AG04449 (cell line): ENCODE data around the gene ASF1A.

Experiments
- CTCF ChIA-PET: fragments of 350-600 bp; formaldehyde crosslinking; extraction: SDS; loops from one replicate; lab custom pipeline; 2021; ENCODE audit warnings: antibody characterized with exemption; lab: Yijun Ruan, JAX
- POLR2A ChIA-PET: fragments of 400-600, 350-600 bp; formaldehyde crosslinking; extraction: SDS; loops from one replicate; lab custom pipeline; 2020; ENCODE audit warnings: antibody characterized with exemption, inconsistent platforms; lab: Yijun Ruan, JAX
- DNase-seq: peaks from one replicate; pipeline ENCODE4 v3.0.0-alpha.2; 2010; ENCODE audit warnings: low read depth, low spot score
- H3K4me3 ChIP-seq: 2 replicates; pipeline ENCODE4 v1.5.1; 2011; ENCODE audit warnings: low read depth, mild to moderate bottlenecking, control low read depth, low read length
- TF ChIP-seq, protein P1 (sequence below): IDR thresholded peaks from one replicate; pipeline ENCODE4 v1.5.1; 2011; ENCODE audit warnings: mild to moderate bottlenecking, moderate library complexity, low read length, control low read depth, inconsistent platforms; ENCODE audit not compliant: insufficient read depth; ENCODE audit errors: missing control alignments

Gene ASF1A

DNA sequence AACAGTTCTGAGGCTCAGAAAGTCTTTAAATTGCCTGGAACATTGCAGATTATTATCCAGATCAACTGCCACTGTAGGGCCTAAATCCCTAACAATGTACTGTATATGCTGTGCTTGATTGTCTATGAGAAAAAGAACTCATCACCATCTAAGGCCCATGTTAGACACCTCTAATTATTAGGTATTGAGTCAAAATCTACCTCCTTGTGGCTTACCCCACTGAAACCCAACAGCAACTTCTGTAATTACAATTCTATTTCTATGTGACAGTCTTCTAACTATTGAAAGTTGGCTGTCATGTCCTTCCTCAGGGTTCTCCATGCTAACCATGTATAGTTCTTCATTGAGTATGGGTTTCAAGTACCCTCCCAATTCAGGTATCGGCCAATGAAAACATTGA, 27.1 kb downstream of the ASF1A start:
- H3K4me3 ChIP-seq: no peak overlapping the region
- ChIA-PET CTCF (interaction anchor here (1.5 kb wide), 1 partner anchor 8 kb away, joined by 5 read pairs; no protein-coding TSS in a partner anchor), POLR2A (no interaction called here)
- DNase-seq: no peak
- TF ChIP-seq, protein P1, sequence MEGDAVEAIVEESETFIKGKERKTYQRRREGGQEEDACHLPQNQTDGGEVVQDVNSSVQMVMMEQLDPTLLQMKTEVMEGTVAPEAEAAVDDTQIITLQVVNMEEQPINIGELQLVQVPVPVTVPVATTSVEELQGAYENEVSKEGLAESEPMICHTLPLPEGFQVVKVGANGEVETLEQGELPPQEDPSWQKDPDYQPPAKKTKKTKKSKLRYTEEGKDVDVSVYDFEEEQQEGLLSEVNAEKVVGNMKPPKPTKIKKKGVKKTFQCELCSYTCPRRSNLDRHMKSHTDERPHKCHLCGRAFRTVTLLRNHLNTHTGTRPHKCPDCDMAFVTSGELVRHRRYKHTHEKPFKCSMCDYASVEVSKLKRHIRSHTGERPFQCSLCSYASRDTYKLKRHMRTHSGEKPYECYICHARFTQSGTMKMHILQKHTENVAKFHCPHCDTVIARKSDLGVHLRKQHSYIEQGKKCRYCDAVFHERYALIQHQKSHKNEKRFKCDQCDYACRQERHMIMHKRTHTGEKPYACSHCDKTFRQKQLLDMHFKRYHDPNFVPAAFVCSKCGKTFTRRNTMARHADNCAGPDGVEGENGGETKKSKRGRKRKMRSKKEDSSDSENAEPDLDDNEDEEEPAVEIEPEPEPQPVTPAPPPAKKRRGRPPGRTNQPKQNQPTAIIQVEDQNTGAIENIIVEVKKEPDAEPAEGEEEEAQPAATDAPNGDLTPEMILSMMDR: no peak

DNA sequence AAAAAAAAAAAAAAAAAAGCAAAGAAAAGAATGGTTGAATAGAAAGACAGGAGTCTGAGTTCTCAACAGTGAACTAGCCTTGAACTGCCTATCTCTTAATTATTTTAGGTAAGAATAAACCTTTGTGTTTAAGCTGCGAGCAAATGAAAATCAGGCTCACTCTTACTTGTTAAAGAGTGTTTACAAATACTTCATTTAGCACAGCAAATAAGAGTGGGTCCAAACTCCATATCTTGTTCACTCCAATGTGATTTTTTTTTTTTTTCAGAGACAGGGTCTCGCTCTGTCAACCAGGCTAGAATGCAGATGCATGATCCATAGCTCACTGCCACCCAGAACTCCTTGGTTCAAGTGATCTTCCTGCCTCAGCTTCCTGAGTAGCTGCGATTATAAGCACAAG, 29.1 kb downstream of the ASF1A start:
- TF ChIP-seq, protein P1: no peak
- ChIA-PET CTCF (no interaction called here), POLR2A (no interaction called here)
- no peak overlapping the region for H3K4me3 ChIP-seq
- no peak for DNase-seq

DNA sequence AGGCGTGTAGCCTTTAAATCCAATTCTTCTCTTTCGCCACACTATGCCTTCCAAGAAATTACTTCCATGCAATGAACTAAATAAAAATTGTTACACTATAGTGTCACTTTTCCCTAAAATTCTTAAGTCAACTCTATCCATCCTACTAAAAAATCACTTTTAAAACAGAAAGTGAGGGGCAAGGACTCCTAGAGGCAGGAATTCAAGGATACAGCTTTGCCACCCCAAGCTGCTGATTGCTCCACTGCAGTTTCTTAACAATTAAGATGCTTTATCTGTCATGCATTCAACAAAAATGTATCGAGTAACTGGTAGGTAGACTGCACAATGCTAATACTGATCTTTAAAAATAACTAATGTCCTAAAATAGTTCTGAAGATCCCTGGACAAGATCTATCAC, 36.7 kb downstream of the ASF1A start:
- TF ChIP-seq, protein P1: no peak
- ChIA-PET CTCF (no interaction called here), POLR2A (no interaction called here)
- no peak overlapping the region for H3K4me3 ChIP-seq
- DNase-seq: no peak

DNA sequence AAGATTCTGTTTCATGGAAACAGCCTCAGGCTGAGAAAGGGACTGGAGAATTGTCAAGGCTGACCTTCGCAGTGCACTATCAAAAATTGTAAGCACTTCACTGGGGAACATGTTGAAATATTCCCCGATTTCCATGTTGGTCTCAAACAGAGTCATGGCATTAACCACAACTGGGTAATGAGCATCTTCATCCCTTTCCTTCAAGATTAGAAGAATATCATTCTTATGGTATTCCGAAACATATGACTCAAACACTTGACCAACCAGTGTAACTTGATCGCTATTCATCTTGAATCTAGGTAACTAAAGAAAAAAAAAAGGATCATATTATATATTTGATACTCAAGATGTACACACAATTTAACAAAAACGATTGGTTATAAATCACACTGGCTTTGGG, 37.5 kb downstream of the ASF1A start:
- POLR2A ChIA-PET: no interaction called here
- no peak for DNase-seq
- H3K4me3 ChIP-seq: no peak overlapping the region
- TF ChIP-seq, protein P1: no peak
- CTCF ChIA-PET: no interaction called here

DNA sequence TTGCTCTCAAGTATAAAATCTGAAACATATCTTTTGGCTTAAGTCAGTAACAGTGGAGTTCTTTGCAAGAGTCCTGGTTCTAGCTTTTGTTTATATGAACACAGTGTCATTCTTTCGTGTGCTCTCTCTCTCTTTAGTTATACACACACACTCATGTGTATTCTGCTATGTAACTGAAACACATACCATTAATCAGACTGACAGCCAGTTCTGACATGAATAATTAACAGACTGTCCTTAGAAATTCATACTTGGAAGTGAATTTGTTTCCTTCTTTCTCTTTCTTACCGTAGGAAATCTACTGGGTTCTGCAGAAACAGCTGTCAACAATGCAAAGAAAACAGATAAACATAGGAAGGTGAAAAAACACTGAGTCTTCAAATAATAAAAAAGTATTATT, 38.5 kb downstream of the ASF1A start:
- H3K4me3 ChIP-seq: no peak overlapping the region
- TF ChIP-seq, protein P1: no peak
- ChIA-PET CTCF (interaction anchor here (1.3 kb wide), 1 partner anchor 35 kb away, joined by 3 read pairs; no protein-coding TSS in a partner anchor), POLR2A (no interaction called here)
- DNase-seq: no peak

DNA sequence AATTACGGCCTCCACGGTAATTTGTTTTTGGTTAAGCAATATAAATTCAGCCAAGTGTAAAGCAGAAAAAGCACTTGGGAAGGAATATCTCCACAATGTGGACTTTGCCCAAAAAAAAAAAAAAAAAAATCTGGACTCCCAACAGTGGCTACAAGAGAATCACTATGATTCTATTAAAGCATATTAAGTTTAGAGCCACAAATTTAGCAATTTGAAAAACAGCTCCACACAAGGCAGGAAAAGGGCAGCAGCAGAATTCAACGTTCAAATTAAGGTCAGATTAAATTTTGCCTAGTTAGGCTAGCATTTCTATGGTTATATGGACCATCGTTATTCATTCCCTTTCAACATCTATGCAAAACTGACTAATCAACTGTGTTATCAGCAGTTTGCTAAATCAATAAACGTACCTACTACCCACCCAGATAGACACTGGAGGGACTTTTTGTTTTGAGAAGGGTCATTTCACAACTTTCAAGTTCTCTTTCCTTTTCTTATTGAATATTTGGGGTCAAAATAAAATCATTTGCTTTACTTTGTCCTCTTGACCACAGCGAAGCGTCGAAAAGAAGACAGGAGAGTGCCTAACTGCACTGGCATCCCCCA, 40.0 kb downstream of the ASF1A start:
- ChIA-PET CTCF (interaction anchor here (0.9 to 1.2 kb wide), 3 partner anchors 177 to 649 kb away, joined by 3 to 4 read pairs (median 3); no protein-coding TSS in a partner anchor), POLR2A (interaction anchor here (0.8 kb wide), 1 partner anchor 39 kb away, joined by 3 read pairs; no protein-coding TSS in a partner anchor)
- no peak for DNase-seq
- H3K4me3 ChIP-seq: peak overlapping the region; percentile 74
- TF ChIP-seq, protein P1: no peak
